Dendritic cell treated with granulocyte-macrophage colony-stimulating factor and Interleukin-4, amounts not matched to agents 40 ng/mL and 50 ng/mL, for 4 days (primary cell): Measurements from ENCODE around the gene CALML5.

Experiments
- H3K27ac Mint-ChIP-seq: one replicate; pipeline ENCODE4 v1.8.0; 2022; ENCODE audit warnings: mild to moderate bottlenecking, mixed read lengths
- H3K27me3 Mint-ChIP-seq: one replicate; pipeline ENCODE4 v1.8.0; 2022; ENCODE audit warnings: mild to moderate bottlenecking, mixed read lengths
- H3K36me3 Mint-ChIP-seq: one replicate; pipeline ENCODE4 v1.8.0; 2022; ENCODE audit warnings: low read depth, mixed read lengths
- H3K4me1 Mint-ChIP-seq: one replicate; pipeline ENCODE4 v1.8.0; 2022; ENCODE audit warnings: low read depth, mixed read lengths
- H3K4me3 Mint-ChIP-seq: one replicate; pipeline ENCODE4 v1.8.0; 2022; ENCODE audit warnings: mild to moderate bottlenecking, moderate library complexity, mixed read lengths
- H3K9me3 Mint-ChIP-seq: one replicate; pipeline ENCODE4 v1.8.0; 2022; ENCODE audit warnings: mixed read lengths
- intact Hi-C: fragments of 100-400 bp; cut with micrococcal nuclease; formaldehyde crosslinking; loops from one replicate; pipeline ENCODE4 v1.15.0; 2022

CALML5 gene

DNA sequence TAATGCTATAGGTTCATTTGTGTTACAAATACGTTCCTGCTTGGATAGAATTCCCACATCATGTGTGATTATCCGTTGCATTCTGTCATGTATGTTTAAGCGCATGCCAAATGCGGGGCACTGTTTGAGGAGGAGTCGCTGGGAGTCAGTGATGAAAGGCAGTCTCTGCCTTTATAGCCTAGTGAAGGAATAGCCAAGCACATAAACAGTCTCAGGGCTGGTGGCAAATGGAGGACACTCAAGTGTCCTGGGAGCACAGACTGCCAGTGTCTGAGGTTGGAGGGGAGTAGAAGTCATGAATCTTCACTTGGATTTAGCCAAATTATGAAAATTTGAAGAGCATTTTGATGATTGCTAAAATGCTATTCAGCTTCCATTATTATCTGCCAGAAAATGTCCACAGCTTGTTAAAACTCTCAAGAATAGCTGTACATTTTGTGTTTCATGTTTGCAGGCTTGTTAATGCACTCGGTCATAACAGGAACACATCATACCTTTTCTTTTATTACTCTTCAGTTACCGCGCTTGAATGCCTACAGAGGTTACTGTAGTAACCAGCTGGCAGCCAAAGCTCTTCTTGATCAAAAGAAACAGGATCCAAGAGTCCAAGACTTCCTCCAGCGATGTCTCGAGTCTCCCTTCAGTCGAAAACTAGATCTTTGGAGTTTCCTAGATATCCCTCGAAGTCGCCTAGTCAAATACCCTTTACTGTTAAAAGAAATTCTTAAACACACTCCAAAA lies 45.5 kb downstream of the CALML5 start:
- Mint-ChIP-seq H3K4me3 (no peak overlapping the region), H3K27ac (no peak overlapping the region), H3K9me3 (no peaks in the 10 kb centered on the region), H3K4me1 (no peaks in the 10 kb centered on the region), H3K27me3 (no peaks in the 10 kb centered on the region), H3K36me3 (peaks cover 74% of the 10 kb centered on the region)
- intact Hi-C loops: no loop called here

DNA sequence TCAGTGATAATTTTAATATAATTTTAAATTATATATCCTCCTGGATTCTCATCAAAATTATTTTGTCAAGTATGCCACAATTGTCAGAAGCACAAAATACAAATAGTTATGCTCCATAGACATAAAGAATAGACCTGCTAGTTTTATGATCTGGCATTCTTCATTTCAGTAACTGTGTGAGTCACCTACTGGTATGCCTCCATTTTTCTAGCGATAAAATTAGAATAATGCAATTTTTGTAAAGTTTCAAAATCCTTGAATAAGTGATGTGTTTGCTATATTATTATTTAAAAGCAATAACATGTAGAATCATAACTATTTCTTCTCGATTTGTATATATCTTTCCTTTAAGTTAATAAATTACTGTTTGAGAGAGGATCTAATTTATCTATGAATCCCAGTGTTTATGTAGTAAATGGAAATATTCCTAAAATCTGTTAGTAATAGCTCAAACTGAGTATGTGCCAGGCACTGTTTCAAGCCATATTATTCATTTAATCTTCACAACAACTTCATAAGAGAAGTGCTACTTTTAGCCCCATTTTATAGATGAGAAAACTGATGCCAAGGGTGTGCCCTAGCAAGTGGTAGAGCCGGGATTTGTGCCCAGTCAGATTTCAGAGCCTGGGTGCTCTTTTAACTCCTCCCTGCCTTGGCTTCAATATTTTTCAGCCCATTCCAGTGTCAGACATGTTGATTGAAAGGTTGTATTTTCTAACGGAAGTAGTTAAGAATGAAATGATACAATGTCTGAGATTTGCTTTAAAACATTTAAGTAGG lies 48.6 kb downstream of the CALML5 start:
- intact Hi-C loops: no loop called here
- peak overlapping the region; percentile 30 for H3K4me3 Mint-ChIP-seq
- no peaks in the 10 kb centered on the region for H3K9me3 Mint-ChIP-seq
- peaks cover 48% of the 10 kb centered on the region for H3K36me3 Mint-ChIP-seq
- no peaks in the 10 kb centered on the region for H3K4me1 Mint-ChIP-seq
- no peaks in the 10 kb centered on the region for H3K27me3 Mint-ChIP-seq
- no peak overlapping the region for H3K27ac Mint-ChIP-seq

DNA sequence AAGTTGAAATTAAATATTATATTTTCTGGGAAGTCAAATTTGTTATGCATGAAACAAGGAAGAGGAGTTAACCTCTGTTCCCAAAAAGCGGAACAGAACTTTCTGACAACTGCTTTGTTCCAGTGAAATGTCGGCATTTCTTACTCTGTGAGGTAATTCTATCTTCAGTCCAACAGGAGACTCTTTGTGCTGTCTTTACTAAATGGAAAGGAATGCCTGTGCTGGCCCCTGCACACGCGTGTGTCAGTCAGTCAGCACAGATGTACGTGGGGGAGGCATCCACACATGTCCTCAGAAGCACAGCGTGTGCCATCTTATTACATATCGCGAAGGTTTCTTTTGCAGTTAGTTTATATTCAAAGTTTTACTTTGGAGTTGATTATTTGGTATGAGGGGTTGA lies 49.5 kb downstream of the CALML5 start:
- no peaks in the 10 kb centered on the region for H3K27me3 Mint-ChIP-seq
- H3K9me3 Mint-ChIP-seq: no peaks in the 10 kb centered on the region
- H3K27ac Mint-ChIP-seq: peak overlapping the region; percentile 86
- H3K36me3 Mint-ChIP-seq: peaks cover 41% of the 10 kb centered on the region
- H3K4me1 Mint-ChIP-seq: peaks cover 4% of the 10 kb centered on the region
- peak overlapping the region; percentile 63 for H3K4me3 Mint-ChIP-seq
- intact Hi-C loops: loop anchor here (5.0 kb wide), 1 partner anchor 157 kb away; no protein-coding TSS in a partner anchor

DNA sequence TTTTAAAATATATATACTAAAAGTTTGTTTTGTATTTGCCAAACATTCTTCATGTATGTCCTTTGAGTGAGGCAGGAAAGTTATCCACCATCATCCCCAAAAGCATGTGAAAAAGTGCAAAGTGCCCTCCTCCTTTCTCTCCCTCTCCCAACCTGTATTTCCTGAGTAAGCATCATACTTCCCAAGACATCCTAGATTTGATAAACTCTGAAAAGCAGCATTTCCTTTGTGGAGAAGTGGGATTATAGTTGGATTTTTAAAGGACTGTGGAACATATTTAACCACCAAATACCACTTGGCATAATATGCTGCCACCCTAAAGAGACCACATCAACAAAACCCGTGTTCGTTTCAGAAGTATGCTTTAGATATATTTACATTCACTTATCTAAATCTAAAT lies 50.1 kb downstream of the CALML5 start:
- peaks cover 9% of the 10 kb centered on the region for H3K4me1 Mint-ChIP-seq
- peak overlapping the region; percentile 57 for H3K4me3 Mint-ChIP-seq
- no peaks in the 10 kb centered on the region for H3K27me3 Mint-ChIP-seq
- H3K9me3 Mint-ChIP-seq: no peaks in the 10 kb centered on the region
- intact Hi-C loops: loop anchor here (5.0 kb wide), 1 partner anchor 158 kb away; no protein-coding TSS in a partner anchor
- peaks cover 35% of the 10 kb centered on the region for H3K36me3 Mint-ChIP-seq
- peak overlapping the region; percentile 28 for H3K27ac Mint-ChIP-seq
